NCI-H1105 (cell line): ENCODE measurements around the gene TM7SF2.

ENCODE experiments used
- DNase-seq: peaks from one replicate; lab custom pipeline; 2025; lab: John Stamatoyannopoulos, UW

Gene TM7SF2

DNA sequence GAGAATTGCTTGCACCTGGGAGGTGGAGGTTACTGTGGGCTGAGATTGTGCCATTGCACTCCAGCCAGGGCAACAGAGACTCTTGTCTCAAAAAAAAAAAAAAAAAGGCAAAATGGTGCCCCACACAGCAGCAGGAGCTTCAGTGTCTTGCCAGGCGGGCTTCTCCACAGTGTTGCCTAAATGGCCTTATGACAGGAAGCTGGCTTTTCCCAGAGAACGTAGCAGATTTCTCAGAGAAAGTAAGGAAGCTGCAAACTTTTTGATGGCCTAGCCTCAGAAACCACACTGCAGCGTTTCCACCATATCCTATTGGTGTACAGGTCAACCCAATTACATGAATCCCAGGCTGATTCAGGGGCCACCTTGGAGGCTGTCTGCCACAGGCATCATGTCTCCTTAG lies 45.7 kb downstream of the TM7SF2 start:
- no peak for DNase-seq

DNA sequence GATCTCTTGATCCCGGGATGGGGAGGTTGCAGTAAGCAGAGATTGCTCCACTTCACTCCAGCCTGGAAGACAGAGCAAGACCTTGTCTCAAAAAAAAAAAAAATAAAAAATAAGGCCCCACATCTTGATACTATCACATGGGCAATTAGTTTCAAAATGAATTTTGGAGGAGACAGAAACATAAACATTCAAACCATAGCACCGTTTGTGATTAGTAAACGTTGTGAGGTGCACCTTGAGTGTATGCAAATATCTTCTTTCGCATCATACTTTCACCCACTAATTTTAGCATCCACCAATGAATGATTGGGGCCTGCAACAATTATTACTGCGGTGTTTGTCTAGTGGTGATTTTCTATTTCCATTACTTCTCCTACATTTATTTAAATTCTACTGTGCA lies 47.3 kb downstream of the TM7SF2 start:
- DNase-seq = no peak

DNA sequence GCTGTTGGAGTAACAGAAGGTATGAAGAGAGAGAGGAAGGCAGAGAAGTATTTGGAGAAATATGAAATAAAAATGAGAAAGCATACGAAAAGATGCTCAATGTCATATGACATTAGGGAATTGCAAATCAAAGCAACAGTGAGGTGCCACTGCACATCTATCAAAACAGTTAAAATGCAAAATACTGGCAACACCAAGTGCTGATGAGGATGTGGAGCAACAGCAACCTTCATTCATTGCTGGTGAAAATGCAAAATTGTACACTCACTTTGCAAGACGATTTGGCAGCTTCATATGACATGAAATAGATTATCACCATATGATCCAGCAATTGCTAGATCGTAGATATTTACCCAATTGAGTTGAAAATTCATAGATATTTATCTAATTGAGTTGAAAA lies 49.0 kb downstream of the TM7SF2 start:
- no peak for DNase-seq

DNA sequence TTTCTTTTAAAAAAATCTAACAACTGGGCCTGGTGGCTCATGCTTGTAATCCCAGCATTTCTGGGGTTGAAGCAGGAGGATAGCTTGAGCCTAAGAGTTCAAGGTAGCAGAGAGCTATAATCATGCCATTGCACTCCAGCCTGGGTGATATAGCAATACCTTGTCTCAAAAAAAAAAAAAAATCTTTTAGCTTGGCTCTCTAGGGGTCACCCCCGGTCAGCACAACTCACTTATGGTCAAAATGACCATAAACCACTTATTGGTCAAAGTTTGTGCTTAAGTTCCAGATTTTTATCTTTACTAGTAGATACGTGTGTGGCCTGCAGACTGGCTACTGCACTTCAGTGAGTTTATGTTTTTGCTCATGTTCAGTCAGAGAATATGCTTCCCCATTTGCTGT lies 52.0 kb downstream of the TM7SF2 start:
- DNase-seq = no peak
